SK-N-SH treated with all-trans-retinoic acid at 6 μM for 48 hours (cell line): Measurements from ENCODE around the gene LBHD2.

ENCODE experiments used
- OSR1 ChIP-seq: fragments of 250-450 bp; sonication (Bioruptor Pico); IDR thresholded peaks from 2 replicates; pipeline ENCODE4 v1.8.0; 2022; ENCODE audit warnings: moderate library complexity, mild to moderate bottlenecking, inconsistent platforms
- PATZ1 ChIP-seq: fragments of 250-450 bp; sonication (Bioruptor Pico); IDR thresholded peaks from 2 replicates; pipeline ENCODE4 v1.8.0; 2020; ENCODE audit warnings: mild to moderate bottlenecking, moderate library complexity, borderline replicate concordance
- PPARA ChIP-seq: fragments of 250-450 bp; sonication (Bioruptor Pico); IDR thresholded peaks from 2 replicates; pipeline ENCODE4 v1.5.0; 2020; ENCODE audit warnings: mild to moderate bottlenecking, borderline replicate concordance
- RARB ChIP-seq: fragments of 250-450 bp; sonication (Bioruptor Pico); IDR thresholded peaks from 2 replicates; pipeline ENCODE4 v1.8.0; 2021; ENCODE audit warnings: mild to moderate bottlenecking, moderate library complexity
- SNAI2 ChIP-seq: fragments of 250-450 bp; sonication (Bioruptor Pico); IDR thresholded peaks from 2 replicates; pipeline ENCODE4 v1.5.0; 2020; ENCODE audit warnings: mild to moderate bottlenecking, moderate library complexity
- TOX ChIP-seq: fragments of 250-450 bp; sonication (Bioruptor Pico); IDR thresholded peaks from 2 replicates; pipeline ENCODE4 v1.8.0; 2021; ENCODE audit warnings: mild to moderate bottlenecking, moderate library complexity, borderline replicate concordance
- ZFP3 ChIP-seq: fragments of 250-450 bp; sonication (Bioruptor Pico); IDR thresholded peaks from 2 replicates; pipeline ENCODE4 v1.5.0; 2020; ENCODE audit warnings: mild to moderate bottlenecking, moderate library complexity
- ZFP30 ChIP-seq: fragments of 450-650 bp; formaldehyde crosslinking; IDR thresholded peaks from 2 replicates; pipeline ENCODE4 v1.5.0; 2022; ENCODE audit warnings: mild to moderate bottlenecking, moderate library complexity
- ZNF565 ChIP-seq: fragments of 450-650 bp; formaldehyde crosslinking; conservative IDR thresholded peaks from 2 replicates; pipeline ENCODE4 v1.5.0; 2020; ENCODE audit warnings: low read depth, mild to moderate bottlenecking, moderate library complexity
- ZNF70 ChIP-seq: fragments of 450-650 bp; formaldehyde crosslinking; IDR thresholded peaks from 2 replicates; pipeline ENCODE4 v1.5.0; 2020; ENCODE audit warnings: mild to moderate bottlenecking, moderate library complexity

GRCh38 chr14:103116636-103117035, 32.6 kb downstream of the LBHD2 start:
- no peak for TF ChIP-seq SNAI2 (CRISPR knock-in tag)
- TF ChIP-seq PATZ1 (CRISPR knock-in tag): no peak
- TF ChIP-seq TOX (CRISPR knock-in tag): no peak
- no peak for TF ChIP-seq ZNF565
- no peak for TF ChIP-seq ZFP3 (CRISPR knock-in tag)
- no peak for TF ChIP-seq PPARA (CRISPR knock-in tag)
- TF ChIP-seq OSR1 (CRISPR knock-in tag): no peak
- no peak for TF ChIP-seq ZNF70
- TF ChIP-seq RARB (CRISPR knock-in tag): no peak
- no peak for TF ChIP-seq ZFP30 (CRISPR knock-in tag)
